Endometrial microvascular endothelial cells (primary cell): ENCODE data around the gene FOXP1. TPM values are rescaled to one million over a fixed set of nuclear protein-coding genes. Genes with fewer than 3 reads are reported as not detected.
"Not testable (repeated sequence)": the region's sequence is repeated elsewhere in the genome, so short reads cannot be mapped to it uniquely, and the experiment has no call there.

Experiments
- in situ Hi-C: cut with HindIII; loops from 2 replicates; pipeline ENCODE4 v1.10.0; 2017; ENCODE audit warnings: low sequenced_read_pairs, low pct_unique_long_range_greater_than_20kb; ENCODE audit errors: inconsistent ontology term
- total RNA-seq: library from RNA; depleted of rRNA; stranded (reverse); fragments of >200 nt; gene quantifications from one replicate; pipeline ENCODE4 v1.2.3, GENCODE V29; 2015; ENCODE audit errors: inconsistent ontology term

Gene FOXP1
- total RNA-seq, 1 donor from 2014 or later: 37.2 TPM

DNA sequence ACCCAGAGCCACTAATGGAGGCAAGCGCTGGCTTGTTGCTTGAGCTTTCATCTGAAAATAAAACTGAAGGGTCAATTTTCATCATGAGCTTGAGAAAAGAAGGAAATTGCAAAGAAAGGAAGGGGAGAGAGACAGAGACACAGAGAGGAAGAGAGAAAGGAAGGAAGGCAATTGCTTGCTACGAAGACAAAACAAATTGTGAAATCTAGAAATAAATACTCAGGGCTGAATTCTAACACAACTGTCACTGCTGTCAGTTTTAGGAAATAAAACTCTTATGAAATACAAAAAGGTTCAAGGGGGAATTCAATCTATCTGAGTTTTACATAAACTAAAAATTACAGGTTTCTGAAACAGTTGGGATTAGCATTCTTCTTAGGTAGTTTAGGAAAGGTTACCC, 36.7 kb downstream of the FOXP1 start:
- in situ Hi-C loops: no loop called here

DNA sequence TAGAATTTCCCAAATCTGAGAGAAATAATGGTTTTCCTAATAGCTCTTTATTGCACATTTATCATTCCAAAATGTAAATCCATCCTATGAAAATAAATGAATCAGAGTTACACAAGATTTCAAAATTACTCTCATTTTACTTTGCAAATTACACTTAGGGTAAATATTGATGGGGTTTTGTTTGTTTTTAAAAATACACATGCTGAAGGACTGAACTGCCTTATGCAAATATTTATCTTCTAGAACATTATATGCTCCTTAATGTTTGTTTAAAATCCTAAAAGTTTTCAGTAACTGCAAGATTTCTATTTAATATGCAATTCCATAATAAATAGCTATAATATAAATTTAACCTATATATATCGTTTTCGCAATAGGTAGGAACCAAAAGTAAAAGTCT, 38.2 kb downstream of the FOXP1 start:
- in situ Hi-C loops: no loop called here

DNA sequence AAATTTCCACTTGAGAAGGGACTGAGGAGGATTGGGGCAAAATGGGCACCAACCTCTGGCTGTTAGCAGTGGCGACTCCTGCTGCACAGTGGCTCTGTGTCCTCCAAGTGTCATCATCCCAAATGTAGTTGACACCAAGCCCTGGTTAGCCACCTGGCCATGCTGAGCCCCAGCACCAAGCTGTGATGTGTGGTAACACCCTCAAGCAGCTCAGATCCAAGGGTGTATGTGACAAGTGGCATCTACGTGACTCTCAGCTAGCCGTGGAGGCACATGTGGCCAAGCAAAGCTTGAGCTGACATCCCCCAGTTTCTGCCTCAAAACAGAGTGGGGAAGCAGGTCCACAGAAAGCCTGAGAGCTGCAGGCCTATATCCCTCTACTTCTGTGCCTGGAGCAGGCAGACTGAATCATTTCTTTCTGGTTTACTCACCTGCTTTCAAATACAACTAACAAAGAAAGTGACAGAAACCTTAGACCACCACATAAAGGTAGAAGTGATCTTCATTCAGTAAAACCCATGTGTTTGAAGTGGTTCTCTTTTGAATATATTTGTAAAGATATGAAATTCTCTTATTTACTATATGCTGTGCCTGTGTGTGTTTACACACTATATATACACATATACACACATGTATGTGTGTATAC, 40.0 kb downstream of the FOXP1 start:
- in situ Hi-C loops: no loop called here

DNA sequence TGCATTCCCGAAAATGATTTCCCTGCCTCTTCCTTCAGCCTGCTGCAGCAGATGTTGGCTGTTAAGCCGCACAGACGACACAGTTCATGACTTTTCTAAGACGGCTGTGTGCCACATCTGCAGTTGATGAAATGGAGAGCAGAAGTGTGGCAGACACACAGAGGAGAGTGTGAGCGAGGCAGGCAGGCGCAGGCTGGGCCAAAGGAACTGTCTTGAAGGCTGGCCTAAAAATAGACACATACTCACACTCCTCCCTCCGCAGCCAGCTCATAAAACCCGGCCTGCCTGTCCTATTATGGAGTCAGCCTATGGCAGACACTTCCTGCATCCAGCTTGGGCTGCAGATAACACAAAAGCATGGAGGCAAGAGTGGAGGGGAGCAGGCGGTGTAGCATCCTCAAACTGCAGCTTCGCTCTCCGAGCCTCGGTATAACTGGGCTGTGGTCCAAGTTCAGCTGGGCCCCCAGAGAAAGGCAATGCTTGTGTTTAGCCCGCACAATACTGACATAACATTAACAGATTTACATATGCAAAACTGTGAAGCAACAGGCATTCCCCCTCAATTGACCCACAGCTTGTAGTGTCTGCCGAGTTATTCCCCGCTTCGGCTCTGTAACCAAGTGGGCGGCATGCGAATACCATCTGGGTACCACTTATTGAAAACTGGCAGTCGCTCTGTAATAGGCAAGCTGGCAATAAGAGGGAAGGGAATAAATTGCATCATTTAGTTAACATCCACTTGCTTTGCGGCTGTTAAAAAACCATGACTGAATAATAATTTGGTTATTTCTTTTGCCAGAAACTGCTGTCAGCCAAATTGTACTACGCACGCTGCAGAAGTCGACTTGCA, 40.8 kb downstream of the FOXP1 start:
- in situ Hi-C loops: no loop called here

- in situ Hi-C loops: no loop called here
Observed at GRCh38 chr3:71541313-71541712, 42.2 kb downstream of the FOXP1 start.

DNA sequence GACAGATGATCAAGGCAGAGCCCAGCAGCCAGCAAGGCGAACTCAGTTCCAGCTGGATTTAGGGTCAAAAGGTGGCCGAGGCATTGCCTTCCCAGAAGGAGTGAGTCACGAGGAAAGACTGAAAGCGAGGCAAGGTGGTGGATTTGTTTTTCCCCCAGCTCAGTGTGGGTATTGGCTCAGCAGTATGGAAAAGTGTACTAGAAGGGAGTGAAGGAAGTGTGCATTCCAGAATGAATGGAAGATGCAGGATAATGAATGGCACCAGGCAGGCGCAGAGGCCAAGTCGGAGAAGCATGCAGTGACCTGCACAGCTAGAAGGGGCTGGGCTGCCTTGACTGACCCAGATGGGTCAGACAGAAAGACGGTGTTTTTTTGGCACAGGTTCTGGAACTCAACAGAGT, 46.3 kb downstream of the FOXP1 start:
- in situ Hi-C loops: no loop called here

DNA sequence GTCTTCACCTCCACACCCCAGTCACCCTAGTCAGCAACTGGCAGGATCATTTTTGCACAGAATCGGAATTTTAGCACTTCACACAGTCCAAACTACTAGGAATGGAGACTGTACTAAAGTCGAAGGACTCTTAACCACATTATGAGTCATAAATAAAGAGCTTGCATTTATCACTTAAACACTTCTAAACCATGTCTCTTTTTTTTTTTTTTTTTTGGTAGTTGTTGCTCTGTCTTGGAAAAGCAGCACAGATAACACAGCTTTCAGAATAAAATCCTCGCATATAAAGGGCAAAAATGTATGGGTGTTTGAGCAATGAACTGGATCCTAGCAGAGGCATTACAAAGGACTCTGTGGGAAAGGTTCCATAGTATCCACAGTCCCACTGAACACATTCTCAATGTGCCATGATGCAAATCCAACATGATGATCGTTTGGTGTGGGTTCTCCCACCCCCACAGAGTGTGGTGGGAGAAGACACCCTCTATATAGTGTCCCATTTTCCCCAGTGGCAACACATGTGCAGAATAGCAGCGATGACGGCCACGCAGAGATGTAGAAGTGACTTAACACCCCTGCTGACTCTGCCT, 47.1 kb downstream of the FOXP1 start:
- in situ Hi-C loops: no loop called here

- in situ Hi-C loops: no loop called here
Observed at GRCh38 chr3:71533588-71533987, 49.9 kb downstream of the FOXP1 start.

GRCh38 chr3:71532639-71533395, 50.7 kb downstream of the FOXP1 start:
- in situ Hi-C loops: no loop called here

DNA sequence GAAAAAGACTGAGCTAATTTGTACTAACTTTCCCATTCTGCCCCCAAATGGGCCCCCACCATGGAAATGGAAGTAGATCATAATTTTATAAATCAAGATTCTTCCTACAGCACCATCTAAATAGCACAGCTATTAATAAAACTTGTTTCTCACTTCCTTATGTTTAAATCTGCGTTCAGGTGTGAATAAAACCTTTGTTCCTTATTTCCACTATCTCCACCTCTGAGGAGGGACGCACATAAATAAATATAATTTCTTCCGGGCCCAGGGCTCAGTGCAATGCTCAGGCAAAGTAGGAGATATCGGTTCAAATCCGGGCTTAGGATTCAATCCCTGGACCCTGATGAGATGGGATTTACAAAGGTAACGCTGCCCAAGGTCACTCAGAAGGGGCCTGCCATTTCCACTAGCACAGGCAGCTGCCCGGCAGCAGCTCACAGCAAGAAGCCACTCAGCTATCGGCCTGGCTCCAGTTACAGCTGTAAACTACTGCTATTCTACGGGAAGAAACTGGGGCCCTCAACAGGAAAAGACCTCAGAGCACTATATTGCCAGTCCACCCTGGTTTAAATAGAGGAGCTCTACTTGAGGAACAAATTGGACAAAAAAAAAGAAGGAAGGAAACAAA, 52.5 kb downstream of the FOXP1 start:
- in situ Hi-C loops: no loop called here

- in situ Hi-C loops: no loop called here
Observed at GRCh38 chr3:71528816-71529215, 54.7 kb downstream of the FOXP1 start.

DNA sequence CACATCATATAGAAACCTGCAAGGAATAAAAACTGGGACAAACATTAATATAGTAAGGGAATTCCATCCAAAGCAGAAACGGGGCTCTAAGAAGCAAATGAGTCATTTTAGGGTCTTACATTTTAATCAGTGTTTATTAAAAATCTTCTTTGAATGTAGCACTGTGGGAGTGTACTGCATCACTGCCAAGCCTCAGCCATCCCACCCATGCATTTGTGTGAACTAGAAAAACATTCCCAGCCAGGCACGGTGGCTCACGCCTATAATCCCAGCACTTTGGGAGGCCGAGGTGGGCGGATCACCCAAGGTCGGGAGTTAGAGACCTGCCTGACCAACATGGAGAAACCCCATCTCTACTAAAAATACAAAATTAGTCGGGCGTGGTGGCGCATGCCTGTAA, 57.1 kb downstream of the FOXP1 start:
- in situ Hi-C loops: not testable (repeated sequence)

DNA sequence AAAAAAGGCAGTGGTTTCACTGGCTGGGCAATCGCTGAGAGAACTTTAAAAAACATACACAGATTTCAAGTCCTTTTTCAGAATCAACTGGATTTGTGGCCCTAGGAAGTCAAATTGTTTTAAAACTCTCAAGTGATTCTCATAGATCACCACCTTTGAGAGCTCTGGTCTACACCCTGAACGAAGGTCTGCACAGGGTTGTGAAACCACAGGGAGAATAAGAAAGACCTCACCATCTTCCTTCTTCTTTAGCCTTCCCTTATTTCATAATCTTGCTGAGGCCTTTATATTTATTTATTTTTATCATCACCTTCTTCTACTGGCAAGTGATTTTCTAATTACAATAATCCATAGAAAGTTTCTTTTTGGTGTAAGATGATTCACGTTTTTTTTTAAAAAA, 58.1 kb downstream of the FOXP1 start:
- in situ Hi-C loops: no loop called here

DNA sequence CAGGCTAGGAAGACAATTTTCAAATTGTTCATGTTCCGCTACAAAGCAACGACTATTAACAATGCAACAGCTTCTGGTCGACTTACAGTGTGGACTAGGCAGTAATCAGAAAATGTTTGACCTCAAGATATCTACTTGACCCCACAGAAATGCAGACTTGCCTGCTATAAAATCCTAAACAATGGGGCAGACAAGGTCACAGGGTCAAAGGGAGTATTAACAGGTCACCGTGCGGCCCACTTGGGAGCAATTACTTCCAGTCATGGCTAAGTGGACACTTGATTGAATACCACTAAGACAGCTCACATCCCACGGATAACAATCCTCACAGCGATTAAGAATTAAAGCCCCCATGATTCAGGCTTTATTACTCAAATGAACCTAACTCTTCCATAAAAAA, 58.9 kb downstream of the FOXP1 start:
- in situ Hi-C loops: no loop called here

DNA sequence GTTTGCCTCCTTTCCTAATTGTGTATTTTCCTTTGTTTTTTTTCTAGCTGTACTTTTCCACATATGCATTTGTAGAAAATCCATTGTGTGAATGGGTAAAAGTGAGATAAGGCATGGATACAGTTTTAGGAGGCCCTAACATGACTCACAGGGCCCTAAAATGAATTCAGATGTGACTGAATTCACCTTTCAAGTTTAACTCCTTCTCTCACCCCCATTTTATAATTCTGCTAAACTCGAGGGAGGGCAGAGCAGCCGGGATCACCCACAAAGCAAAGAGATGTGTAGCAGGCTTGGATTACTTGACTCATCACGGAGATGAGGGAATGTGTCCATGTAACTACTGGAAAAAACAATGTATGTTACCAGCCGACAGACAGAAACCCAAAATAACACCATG, 59.9 kb downstream of the FOXP1 start:
- in situ Hi-C loops: no loop called here

DNA sequence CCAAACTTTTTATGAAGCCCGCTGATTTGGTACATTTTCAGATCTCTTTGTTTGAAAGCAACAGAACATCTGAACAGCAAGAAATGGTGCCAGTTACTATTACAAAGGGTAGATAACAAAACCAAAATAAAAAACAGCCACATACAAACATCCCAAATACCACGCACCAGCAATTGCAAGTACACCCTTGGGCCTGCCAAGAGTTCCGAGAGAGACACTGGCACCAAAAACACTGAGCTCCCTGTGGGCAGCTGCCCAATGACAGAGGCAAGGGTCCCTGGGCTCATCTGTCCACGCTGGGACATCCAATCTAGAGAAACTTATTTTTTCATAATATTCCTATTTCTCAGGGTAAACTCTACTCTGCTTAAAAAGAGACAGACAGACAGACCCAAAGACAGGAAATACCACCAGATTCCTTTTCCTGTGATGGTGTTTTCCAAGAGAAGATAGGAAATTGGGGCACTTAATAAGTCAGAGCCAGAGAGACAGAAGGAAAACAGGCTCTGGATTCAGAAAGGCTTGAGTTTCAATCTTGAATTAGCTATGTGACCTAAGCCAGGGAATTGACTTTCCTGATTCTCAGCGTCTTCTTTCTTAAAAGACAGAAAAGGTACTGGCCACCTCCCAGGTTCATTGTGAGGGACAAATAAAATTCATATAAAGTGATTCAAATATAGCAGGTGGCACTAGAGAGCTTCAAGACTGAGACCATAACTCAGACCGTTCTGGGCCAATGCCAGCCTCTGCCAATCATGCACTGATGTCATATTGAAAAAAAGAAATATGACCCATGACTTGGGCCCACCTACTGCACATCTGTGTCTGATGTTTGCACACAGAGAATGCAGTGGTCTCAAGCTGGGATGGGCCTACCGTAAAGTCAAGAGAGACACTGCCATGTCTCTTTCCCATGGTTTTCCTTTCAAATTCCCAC, 61.3 kb downstream of the FOXP1 start:
- in situ Hi-C loops: no loop called here

DNA sequence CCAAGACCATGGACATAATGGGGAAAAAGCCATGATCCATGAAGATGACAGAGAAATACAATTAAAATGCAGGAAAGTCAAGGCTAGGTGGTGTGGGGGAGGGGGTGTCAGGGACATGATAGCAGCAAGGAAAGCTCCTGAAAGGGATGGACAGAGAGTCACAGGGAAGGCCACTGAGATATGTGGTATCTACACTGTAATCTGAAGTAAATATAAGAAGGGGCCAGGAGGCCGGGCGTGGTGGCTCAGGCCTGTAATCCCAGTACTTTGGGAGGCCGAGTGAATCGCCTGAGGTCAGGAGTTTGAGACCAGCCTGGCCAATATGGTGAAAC, 62.5 kb downstream of the FOXP1 start:
- in situ Hi-C loops: no loop called here
